Fibroblast of skin of left biceps (primary cell): Measurements from ENCODE around the gene FAM181A.

ENCODE experiments used
- DNase-seq, 2 experiments: peaks; one replicate each; pipeline ENCODE4 v3.0.0-alpha.2; 2013; ENCODE audit warnings: low read depth in 2 of 2

Gene FAM181A

DNA sequence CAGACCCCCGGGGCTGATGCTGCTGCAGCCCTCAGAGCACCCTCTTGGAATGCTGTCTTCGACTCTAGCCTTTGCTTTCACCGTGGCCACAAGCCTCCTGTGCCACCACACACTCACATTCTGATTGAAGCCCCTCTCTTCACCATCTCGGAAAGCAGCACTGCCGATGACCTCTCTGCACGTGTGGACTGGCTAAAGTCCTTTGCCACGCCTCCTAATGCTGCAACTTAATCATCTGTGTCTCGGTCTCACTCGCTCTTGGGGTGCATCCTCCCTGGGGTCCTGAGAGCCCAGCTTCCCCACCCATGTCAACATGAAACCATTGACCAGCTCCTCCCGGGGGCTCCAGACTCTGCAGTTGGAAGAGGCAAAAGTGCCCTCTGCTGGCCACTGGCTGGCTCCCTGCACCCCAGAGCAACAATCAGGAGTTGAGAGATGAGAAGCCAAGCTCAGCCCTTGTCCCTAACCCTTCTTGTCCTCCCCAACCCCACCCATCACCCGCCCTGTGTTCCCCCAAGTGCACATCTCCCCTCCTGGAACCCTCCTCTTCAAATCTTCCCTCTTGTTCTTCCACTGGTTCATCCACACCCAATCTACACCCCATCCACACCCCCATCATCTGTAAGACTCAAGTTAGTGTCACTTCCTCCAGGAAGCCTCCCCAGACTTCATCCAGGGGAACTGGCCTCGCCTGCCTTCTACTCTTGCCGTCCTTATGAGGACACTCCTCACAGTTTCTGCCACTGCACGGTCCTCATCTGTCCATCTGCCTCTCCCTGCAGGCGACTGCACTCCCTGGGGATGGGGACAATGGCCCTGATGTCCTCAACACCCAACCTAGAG is 23.6 kb upstream of the FAM181A start:
- no peak for DNase-seq

DNA sequence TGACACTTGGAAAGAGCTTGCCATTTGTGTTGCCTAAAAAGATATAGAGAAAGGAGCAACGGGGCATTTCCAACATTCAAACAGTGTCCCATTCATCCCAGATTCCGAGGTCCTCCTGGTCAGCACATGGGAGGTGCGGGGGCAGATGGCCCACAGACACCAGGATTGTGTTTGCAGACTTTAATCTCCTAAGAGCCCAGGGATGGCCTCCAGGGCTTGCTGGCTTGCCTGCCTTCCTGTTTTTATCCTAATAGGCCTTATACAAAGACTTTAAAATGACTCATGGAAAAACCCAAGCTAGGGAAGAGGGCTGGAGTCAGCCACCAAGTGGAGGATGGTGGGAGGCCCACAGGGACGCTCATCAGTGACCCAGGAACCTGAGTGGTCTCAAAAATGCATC is 21.5 kb upstream of the FAM181A start:
- DNase-seq: no peak

DNA sequence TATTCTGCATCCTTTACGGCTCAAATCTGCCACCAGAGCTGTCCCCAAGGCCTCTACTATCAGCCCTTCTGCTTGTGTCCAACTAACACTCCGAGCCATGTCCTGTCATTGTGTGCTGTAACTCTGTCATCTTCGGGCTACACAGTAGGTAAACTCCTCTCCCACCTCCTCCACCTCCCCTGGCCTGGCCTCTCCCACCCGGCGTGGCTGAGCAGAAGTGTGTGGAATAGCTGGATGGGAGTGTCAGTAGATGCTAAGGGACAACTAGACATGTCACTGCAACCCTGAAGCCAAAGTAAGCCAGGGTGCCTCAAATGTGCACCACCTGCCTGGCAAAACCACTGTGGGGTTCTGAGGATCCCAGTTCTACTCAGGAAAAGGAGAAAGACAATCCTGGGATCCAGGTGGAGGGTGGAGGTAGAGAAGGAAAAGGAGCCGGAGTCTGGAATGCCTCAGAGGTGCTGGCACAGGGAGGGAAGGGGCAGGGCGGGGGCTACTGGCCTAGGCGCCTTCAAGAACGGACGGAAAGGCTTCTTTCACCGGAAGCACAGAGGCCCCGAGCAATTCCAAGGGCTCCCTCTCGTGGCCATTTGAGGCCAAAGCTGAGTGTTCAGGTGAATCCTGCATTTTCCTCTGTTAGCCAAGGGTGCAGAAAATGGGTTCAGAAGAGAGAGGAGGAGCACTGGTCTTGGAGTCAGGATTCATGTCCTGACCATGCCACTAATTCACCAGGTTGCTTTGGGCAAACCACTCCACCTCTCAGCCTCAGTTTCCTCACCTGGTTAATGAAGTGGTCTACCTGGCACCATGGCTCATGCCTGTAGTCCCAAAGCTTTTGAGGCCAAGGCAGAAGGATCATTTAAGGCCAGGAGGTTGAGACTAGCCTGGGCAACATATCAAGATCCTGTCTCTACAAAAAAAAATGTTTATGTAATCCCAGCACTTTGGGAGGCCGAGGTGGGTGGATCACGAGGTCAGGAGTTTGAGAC is 20.5 kb upstream of the FAM181A start:
- DNase-seq: peak in 1 of 2 experiments; percentile 3

DNA sequence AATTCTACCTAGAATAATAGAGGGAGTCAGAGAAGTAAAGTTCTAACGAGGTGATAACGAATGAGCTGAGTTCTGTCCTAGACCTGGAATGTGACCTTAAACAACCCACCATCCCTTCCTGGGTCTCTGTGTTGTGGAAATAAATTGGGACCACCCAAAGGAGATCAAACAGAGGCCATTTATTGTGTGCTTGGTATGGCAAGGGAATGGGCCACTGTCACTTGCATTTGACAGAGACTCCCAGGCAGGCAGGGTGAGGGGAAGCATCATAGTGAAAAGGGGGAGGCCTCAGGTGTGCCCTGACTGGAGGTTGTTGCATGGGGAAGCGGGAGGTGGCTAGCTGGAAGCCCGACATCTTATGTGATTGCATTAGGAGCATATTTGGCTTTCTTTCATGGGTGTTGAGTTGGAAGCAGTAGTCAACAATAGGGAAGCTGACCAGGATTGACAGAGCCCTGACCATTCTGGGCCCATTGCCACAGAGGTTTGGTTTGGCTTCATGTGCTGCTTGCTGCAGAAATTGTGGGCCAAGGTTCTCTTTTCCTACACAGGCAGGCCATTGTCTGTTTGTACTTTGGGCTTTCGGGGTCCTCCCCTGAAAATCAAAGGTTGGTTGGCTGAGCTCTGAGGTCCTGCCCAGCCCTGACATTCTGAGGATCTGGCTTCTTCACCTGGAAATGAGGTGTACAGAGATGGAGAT is 17.6 kb upstream of the FAM181A start:
- DNase-seq: no peak

DNA sequence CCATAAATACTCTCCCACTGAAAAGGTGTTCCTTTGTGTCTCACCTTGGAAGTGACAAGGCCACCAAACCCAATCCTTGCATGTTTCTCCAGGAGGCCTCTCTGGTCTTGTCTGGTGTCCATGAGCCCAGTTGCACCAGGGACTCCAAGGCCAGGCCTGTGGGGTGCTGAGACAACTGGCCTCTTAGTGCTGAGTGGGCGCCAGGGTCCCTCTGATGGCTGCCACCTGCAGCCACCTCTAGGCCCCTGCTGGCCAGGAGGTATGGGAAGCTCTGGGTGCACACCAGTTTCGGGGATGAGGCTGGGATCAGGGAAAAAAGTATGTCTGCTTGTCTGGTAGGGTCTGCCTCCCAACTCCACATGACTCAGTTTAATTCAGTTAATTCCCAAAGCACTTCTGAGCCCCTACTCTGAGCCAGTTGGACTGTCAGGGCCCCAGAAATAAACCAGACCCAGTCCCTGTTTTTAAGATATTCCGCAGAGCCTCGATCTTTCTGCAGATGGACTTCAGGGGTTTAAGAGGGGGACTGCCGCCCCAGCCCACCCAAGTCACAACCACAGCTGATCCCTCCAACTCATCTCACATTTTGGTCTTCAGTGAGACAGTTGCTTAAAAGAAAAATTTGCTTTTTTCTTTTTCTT is 15.0 kb upstream of the FAM181A start:
- no peak for DNase-seq

DNA sequence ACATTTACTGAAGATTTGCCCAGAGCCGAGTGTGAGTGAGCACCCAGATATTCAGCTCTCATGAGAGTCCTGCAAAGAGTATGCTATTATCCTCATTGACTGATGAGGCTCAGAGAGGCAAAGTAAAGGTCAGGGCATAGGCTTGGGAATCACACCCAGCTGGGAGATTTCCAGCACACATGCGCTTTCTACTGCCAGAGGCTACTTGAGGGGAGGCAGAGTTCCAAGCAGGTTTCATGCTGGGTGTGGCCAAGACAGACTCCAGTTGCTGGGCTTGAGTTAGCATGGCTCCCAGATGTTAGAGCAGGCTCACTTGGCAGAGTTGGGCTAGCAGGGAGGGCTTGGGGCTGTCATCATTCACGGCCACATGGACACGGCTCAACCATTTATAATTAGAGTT is 14.4 kb upstream of the FAM181A start:
- no peak for DNase-seq

DNA sequence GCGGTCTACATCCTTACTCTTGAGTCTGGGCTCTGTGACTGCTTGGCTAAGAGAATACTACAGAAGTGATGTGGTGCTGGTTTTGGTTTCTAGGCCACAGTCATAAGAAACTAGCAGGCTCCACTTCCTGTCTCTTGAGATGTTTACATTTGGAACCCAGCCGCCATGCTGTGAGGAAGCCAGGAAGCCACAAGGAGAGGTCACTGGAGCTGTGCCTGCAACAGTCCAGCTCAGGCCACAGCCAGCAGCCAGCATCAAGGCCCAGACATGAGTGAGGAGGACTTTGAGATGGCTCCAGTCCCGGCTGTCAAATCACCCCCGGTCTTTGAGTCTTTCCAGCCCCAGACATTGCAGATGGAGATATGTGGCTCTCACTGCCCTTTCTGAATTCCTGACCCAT is 12.9 kb upstream of the FAM181A start:
- DNase-seq: no peak

DNA sequence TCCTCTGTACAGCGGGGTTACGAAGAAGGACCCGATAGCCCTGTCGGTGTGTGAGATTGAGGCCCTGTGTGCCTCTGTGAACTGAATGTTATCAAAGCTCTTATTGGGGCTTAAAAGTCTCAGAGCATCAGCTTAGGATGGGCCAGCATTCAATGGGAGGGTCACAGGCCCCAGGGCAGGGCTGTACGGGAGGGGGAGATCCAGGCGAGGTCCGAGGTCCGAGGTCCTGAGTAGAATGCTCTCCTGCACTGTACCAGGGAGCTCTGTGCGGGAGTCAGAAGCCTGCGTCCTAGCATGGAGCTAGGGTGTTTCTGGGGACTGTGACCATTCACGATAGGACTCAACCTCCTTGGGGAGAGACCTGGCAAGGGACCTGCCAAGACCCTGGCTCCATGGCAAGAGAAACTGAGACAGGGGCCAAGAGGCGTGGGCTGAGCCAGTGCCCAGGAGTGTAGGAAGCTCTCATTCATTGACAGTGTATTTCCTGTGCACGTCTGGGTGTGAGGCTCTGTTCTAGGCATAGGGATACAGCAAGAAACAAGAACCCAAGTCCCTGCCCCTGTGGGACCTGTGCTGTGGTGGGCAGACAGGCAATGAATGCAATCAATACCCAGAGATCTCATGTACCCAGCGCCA is 12.0 kb upstream of the FAM181A start:
- no peak for DNase-seq

DNA sequence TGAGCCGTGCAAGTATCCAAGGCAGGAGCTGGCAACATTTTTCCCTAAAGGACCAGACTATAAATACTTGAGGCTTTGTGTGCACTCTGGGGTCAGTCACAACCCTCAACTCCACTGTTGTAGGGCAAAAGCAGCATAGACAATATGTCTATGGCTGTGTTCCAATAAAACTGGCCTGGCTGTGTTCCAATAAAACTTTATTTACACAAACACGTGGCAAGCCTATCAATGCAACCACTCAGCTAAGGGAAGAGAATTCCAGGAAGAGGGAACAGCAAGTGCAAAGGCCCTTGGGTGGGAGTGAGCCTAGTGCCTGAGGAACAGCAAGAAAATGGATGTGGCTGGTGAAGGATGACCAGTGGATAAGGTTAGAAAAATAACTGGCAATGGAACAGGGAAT is 11.3 kb upstream of the FAM181A start:
- no peak for DNase-seq

DNA sequence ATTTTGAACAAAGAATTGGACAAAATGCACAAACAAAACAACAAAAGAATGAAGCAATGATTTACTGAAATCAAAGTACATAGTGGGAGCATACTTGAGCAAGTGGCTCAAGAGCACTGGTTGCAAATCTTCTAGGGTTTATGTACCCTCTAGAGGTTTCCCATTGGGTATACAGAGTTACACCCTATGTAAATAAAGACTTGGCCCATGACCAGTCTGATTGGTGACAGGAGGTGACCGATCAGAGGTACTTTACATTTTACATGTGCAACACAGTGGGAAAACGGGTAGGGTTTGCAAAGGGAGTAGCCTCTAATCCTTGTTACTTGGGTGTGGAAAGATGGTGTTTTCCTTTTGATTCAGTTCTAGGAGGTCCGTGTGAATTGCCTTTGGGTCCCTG is 10.6 kb upstream of the FAM181A start:
- no peak for DNase-seq

DNA sequence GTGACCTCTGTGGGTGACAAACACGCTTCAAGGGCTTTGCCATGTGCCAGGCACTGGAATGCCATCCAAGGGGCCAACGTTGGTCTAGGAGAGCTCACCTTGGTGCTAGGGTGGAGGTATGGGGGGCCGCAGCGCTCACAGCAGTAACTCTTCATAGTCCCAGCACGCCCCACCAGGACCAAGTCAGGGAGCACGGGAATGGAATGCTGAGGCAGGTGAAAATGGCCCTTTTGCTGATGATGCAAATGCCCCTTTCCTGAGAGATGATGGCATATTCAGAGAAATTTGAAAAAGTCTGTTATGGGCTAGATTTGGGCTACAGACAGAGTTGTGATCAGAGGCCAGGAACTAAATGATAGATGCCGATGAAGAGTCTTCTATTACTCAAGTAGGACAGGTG is 10.0 kb upstream of the FAM181A start:
- no peak for DNase-seq

DNA sequence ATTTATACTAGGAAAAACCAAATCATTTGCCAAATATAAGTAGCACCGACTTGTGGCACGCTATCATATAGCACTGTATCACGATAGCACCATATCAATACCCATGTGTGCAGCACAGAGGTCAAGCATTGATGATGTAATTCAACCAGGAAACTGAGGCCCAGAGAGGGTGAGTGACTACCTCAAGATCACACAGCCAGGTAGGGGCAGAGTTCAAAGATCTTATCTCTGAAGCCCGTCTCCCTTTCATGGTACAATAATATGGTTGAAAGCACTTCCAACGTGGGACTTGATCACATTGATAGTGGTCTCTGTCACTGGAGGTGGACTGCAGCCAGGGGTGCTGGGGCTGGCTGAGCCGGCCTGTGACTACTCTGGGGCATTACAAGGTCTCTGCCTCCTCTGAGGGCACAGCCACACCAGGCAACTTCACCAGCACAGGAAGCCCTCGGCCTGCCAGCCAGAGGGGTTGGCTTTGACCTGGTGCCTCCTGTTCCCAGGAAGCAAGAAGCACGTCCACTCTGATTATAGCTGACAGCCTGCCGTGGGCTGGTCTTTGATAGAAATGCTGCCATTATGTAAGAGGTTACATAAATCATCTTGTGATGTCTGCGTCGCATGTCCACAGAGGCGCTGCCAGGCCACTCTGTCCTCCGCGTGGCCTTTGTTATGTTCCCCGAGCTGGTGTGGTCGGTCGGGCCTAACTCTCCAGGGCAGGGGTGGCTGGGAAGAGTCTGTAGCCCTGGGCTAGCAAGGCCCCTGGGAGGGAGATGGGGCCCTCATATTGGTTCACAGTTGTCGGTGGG is 5.9 kb upstream of the FAM181A start:
- DNase-seq: no peak

DNA sequence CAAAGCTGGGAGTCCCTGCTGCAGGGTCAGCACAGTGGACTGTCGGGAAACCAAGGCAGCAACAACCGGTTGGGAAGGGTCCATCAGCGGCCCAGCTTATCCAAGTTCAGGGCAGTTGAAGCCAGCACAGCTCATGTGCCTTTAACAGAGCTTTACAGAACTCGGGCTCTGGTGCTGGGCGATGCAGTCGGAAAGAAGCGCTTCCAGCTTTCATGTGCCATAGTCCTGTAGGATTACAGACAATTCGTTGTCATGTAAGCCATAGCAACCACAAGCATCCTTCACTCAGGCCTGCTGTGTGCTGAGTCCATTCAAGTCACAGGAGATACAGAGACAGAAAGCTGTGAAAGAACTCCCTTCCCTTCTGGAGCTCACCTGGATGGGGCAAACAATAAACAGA is 3.5 kb upstream of the FAM181A start:
- no peak for DNase-seq

DNA sequence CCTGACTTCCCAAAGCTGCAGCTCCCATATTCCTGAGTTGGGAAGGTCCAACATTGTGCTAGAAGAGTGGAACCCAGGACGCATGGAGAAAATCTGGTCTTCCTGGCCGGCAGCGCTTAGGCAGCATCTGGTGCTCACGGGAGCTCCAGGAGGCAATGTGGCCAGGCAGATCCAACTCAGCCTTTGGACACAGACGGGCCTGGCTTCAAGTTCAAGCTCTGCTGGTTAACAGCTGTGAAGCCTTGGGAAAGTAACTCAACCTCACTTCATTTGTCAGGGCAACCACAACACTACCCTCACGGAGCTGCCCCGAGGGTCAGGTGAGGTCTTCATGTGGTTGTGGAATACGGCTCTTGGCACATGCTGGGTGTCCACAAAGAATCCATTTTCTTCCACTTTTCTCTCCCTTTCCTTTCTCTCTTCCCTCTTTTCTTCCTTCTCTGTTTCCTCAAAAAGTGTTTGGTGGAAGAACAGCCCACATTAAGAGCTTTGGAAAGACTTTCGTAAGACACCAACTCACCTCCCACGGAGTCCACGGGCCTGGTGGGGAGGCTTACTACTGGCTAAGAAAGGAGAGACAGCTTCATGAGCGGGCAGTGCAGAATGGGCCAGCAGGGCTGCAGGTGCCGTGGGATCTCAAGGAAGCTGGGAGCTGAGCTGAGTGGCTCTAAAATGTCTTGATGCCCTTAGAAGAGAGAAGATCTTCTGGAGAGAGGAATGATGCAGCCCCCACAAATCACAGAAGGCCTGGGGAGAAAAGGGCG is 2.4 kb upstream of the FAM181A start:
- no peak for DNase-seq

DNA sequence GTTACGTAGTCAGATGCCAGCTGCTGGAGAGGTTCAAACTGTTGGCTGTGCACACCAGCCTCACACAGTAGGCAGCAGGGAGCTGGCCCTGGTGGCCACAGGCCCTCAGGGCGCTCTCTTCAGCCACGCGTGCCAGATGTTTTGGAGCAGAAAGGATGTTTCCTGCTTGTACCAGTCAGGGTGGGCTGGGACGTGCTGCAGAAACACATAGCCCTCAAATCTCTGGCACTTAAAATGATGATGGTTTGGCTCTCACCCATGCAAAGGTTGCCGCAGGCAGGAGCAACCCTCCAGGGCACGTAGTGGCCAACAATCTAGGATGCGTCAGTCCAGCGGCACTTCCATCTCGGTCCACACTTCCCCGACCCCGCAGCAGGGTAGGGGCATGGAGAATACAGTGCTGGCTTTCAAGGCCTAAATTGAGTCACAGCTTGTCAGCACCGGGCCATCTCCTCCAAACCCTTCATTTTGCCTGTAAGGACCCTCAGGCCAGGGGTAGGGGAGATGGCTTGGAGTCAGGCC is 1.7 kb upstream of the FAM181A start:
- no peak for DNase-seq

DNA sequence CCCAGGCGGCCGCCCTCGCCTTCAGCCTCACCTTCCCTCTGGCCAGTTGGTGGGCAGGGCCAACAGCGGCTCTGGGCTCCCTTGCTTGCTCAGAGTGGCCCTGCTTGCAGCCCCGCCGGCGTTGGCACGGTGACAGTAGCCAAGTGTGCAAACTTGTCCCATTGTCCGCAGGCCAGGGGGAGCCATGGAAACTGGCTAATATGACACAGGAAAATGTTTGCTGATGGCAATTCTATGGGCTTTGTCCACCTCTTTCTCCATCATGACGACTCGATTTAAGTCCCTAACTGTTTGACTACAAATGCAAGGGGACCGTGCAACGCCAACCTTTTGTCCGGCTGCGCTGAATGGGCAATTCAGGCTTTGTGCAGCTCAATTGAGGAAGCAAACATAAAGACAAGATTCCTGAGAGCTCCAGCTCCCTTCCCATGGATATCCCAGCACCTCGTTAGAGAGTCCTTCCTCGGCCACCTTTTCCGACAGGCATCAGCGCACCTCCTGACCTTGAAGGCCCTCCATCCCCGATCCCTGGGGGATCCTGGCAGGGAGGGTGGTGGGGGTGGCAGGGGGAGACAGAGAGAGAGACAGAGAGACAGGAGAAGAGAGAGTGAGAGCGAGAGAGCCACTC is 785 bp upstream of the FAM181A start:
- no peak for DNase-seq

DNA sequence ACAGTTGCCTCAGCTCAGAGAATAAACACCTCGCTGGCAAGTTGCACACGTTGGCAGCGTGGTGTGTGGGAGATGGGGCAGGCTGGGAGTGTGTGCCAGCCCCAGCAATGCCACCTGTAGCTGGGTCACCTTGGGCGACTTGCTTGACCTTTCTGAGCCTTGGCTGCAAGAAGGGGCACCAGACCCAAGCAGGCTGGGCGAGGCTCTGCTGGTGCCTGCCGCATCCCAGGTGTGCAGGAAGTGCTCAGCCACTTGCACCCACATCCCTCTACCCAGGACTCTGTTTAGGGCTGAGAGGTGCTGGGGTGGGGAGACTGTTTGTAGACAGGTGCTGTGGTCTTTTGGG is 629 bp downstream of the FAM181A start:
- no peak for DNase-seq

DNA sequence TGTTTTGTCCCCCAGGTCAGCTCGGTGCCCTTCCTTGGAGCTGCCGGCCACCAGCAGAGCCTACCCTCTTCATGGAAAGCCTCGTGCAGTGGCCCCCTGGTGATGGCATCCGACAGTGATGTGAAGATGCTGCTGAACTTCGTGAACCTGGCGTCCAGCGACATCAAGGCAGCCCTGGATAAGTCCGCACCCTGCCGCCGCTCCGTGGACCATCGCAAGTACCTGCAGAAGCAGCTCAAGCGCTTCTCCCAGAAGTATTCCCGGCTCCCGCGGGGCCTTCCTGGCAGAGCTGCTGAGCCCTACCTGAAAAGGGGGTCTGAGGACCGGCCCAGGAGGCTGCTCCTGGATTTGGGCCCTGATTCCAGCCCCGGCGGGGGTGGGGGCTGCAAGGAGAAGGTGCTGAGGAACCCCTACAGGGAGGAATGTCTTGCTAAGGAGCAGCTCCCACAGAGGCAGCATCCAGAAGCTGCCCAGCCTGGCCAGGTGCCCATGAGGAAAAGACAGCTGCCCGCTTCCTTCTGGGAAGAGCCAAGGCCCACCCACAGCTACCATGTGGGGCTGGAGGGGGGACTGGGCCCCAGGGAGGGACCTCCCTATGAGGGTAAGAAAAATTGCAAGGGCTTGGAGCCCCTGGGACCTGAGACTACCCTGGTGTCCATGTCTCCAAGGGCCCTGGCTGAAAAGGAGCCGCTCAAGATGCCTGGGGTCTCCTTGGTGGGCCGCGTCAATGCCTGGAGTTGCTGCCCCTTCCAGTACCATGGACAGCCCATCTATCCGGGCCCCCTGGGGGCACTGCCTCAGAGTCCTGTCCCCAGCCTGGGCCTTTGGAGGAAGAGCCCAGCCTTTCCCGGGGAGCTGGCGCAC is 1.3 kb downstream of the FAM181A start:
- DNase-seq: no peak
